ENCODE measurements around the gene EDIL3. TPM values are rescaled to one million over a fixed set of nuclear protein-coding genes. Genes with fewer than 3 reads are reported as not detected.

The EDIL3 gene
- total RNA-seq, 4 donors from 2014 or later, result 5.6 to 38.9 (median 25.6) TPM

DNA sequence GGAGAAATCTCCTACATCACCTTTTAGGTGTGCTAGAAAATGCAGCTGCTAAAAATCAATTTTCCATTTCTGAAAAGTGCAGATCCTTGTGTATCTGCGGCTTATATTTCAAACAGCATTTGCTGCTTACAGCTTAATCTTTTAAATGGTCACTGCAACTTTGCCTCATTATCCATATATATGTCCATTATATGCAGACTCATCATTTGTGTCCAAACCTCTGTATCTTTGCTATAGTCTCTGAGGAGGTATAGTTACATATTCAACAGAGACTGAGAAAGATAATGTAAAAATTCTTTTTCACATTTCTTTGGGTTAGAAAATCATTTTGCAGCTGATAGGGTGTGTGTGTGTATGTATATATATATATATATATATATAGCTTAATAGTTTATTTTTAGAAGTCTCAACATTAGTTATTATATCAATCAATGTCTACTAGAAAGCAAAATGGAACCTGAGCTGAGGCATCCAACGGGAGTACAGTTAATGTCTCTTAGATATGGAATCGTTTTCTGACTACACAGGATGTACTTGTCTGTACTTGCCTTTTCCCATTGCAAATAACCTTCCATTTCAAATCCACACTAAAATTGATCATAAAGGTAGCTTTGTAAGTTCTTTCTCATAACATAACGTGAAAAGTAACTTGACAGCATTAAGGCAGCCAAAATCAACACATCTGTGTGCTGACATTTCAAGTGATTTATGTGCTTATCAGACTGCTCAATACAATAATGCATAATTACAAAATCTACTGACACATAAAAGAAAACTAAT is 397.0 kb downstream of the EDIL3 start:
- DNase-seq, result no peak
- TF ChIP-seq CTCF (IDR thresholded peaks at IDR 0.05), result no peak
- no peak for TF ChIP-seq POLR2A (IDR thresholded peaks at IDR 0.05)
- no peak for TF ChIP-seq POLR2AphosphoS5 (IDR thresholded peaks at IDR 0.05)
- no peak for TF ChIP-seq EP300 (IDR thresholded peaks at IDR 0.05; ENCODE audit: low read depth)
- Histone ChIP-seq H3K27me3 (no peaks in the 10 kb centered on the region), H3K36me3 (no peaks in the 10 kb centered on the region), H3K4me1 (no peaks in the 10 kb centered on the region), H3K4me3 (no peak overlapping the region), H3K27ac (no peak overlapping the region), H3K9me3 (no peaks in the 10 kb centered on the region)
- in situ Hi-C loops (cut with MboI; ENCODE audit: low pct_ligation_motif_present in 1 of 4, low pct_unique_long_range_greater_than_20kb in 1 of 4, low sequenced_read_pairs in 3 of 4), result no loop called here
- intact Hi-C loops (cut with DNase I; ENCODE audit: low total_unique reads), result no loop called here
- WGBS, 2 donors (ENCODE audit: low coverage in 1 of 2), result 54 to 67% methylated on average over 4 of the region's 4 CpGs

GRCh38 chr5:83983852-83984251 is 400.8 kb downstream of the EDIL3 start:
- in situ Hi-C loops (cut with MboI; ENCODE audit: low pct_ligation_motif_present in 1 of 4, low pct_unique_long_range_greater_than_20kb in 1 of 4, low sequenced_read_pairs in 3 of 4), result no loop called here
- WGBS, 2 donors (ENCODE audit: low coverage in 1 of 2), result 71 to 91% methylated on average over 4 of the region's 4 CpGs
- Histone ChIP-seq H3K4me3 (no peak overlapping the region), H3K4me1 (no peaks in the 10 kb centered on the region), H3K27ac (no peak overlapping the region), H3K36me3 (no peaks in the 10 kb centered on the region), H3K9me3 (no peaks in the 10 kb centered on the region), H3K27me3 (no peaks in the 10 kb centered on the region)
- intact Hi-C loops (cut with DNase I; ENCODE audit: low total_unique reads), result no loop called here
- TF ChIP-seq CTCF (IDR thresholded peaks at IDR 0.05) (no peak), POLR2AphosphoS5 (IDR thresholded peaks at IDR 0.05) (no peak), POLR2A (IDR thresholded peaks at IDR 0.05) (no peak), EP300 (IDR thresholded peaks at IDR 0.05; ENCODE audit: low read depth) (no peak)
- DNase-seq, result no peak

- no peak for DNase-seq
- no peaks in the 10 kb centered on the region for H3K9me3 ChIP-seq
- no peaks in the 10 kb centered on the region for H3K36me3 ChIP-seq
- TF ChIP-seq EP300 (IDR thresholded peaks at IDR 0.05; ENCODE audit: low read depth) (no peak), POLR2A (IDR thresholded peaks at IDR 0.05) (no peak), CTCF (IDR thresholded peaks at IDR 0.05) (no peak), POLR2AphosphoS5 (IDR thresholded peaks at IDR 0.05) (no peak)
- no peak overlapping the region for H3K27ac ChIP-seq
- H3K4me3 ChIP-seq, result no peak overlapping the region
- H3K4me1 ChIP-seq, result no peaks in the 10 kb centered on the region
- WGBS, 2 donors (ENCODE audit: low coverage in 1 of 2), result 64 to 75% methylated on average over 5 to 7 of the region's 7 CpGs
- H3K27me3 ChIP-seq, result no peaks in the 10 kb centered on the region
- intact Hi-C loops (cut with DNase I; ENCODE audit: low total_unique reads) (no loop called here), in situ Hi-C loops (cut with MboI; ENCODE audit: low pct_ligation_motif_present in 1 of 4, low pct_unique_long_range_greater_than_20kb in 1 of 4, low sequenced_read_pairs in 3 of 4) (no loop called here)
These were observed 410.5 kb downstream of the EDIL3 start for GRCh38 chr5:83973925-83974815.

GRCh38 chr5:83972909-83973308 is 411.8 kb downstream of the EDIL3 start:
- no peak for TF ChIP-seq POLR2A (IDR thresholded peaks at IDR 0.05)
- TF ChIP-seq CTCF (IDR thresholded peaks at IDR 0.05), result no peak
- no peak for TF ChIP-seq POLR2AphosphoS5 (IDR thresholded peaks at IDR 0.05)
- no peak for TF ChIP-seq EP300 (IDR thresholded peaks at IDR 0.05; ENCODE audit: low read depth)
- intact Hi-C loops (cut with DNase I; ENCODE audit: low total_unique reads), result no loop called here
- in situ Hi-C loops (cut with MboI; ENCODE audit: low pct_ligation_motif_present in 1 of 4, low pct_unique_long_range_greater_than_20kb in 1 of 4, low sequenced_read_pairs in 3 of 4), result no loop called here
- H3K27ac ChIP-seq, result no peak overlapping the region
- no peak overlapping the region for H3K4me3 ChIP-seq
- no peaks in the 10 kb centered on the region for H3K27me3 ChIP-seq
- H3K9me3 ChIP-seq, result no peaks in the 10 kb centered on the region
- no peak for DNase-seq
- H3K36me3 ChIP-seq, result no peaks in the 10 kb centered on the region
- H3K4me1 ChIP-seq, result no peaks in the 10 kb centered on the region
